Stimulated activated CD4-positive, alpha-beta T cell treated with anti-CD3 and anti-CD28 coated beads, Interleukin-1b, Interleukin-23, amount 100 ng/mL, for 1 hour (primary cell): ENCODE results near the gene SMG7.

ENCODE experiments used
- DNase-seq, 2 donors: peaks; one replicate each; pipeline ENCODE4 v3.0.0-alpha.2; 2020; ENCODE audit warnings: low read depth in 2 of 2

Gene SMG7

DNA sequence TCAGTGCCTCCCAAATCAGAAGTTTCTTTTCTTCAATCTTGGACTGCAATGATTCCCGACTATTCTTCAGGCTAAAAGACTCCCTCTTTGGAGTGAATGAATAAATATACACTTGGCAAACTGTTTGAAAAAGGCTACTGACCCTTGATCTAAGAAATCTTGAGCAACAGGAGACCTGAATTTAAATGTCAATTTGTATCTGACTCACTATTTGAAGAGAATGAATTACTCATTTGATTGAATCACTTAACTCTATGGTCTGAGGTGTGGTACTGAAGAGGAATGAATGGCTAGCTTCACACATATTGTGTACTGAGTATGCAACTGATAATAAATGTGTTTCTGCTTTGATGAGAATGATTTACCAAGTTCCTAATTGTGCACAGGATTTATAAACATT is 4.6 kb upstream of the SMG7 start:
- DNase-seq, result no peak

DNA sequence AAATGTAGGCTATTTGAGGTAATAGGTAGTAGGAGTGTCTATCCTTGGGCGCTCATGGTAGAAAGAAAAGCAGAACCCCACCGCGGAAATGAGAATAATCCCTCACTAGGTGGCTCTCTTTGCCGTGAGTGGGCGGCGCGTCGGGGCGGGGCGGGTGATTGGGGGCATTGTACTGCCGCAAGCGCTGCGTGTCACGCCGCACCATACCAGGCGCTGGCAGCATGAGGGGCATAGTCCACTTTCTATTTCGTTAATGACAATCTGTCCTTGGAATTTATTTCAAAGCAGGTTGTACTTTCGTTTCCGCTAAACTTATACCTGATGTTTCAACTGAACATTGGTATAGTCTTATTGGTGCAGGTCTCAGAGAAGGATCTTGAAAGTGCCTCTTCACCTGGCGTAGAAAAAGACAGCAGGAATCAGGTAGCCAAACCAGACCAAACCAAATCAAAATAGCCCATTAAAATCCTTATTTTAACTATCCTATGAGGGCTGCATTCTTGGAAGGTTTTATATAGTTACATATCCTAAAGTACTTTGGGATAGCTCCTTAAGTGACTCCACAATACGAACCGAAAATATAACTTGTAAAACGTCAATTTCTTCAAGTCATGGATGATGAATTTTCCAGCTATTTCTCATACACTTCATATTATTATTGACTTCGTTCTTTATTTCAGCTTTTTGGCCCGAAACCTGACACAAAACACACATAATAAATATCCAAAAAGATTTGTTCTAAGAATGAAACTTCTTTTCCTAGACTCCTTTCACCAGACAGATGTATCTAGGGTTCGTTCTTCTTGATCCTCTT is 1.9 kb upstream of the SMG7 start:
- DNase-seq, result peak; percentile 67 to 87

DNA sequence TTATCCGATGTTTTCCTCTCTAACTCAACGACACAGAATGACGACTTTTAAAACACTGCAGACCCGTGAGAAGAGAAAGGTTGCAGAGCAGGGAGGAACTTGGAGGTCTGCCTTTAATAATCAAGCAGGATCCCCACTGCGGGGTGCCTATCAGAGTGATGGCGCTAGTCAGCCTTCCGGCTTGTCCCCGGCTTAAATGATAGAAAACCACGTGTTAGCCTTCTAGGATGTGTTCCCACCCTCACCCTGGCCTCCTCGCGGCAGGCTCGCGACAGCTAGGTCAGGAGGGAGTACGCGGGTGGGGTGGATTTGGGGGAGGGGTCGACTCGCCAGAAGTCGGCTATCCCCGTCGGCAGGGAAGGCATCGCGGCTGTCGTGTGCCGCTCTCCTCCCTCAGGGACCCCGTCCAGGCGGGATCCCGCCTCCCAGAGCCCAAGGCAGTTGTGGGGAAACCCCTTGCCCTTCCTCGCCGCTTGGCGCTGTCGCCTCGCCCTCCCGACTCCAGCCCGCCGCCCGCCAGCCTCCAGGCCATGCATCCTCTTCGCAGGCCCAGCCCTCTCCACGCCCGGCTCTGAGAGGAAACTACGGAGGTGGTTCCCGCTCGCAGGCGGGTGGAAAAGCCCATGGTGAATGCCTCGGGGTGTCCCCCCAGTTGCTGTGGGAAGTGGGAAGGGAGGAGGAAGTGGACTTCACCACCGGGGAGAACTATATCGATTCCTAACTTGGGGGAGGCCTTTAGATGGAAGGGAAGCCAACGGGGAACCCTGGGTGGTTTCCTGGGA is 1.1 kb upstream of the SMG7 start:
- peak; percentile 6 to 45 for DNase-seq

DNA sequence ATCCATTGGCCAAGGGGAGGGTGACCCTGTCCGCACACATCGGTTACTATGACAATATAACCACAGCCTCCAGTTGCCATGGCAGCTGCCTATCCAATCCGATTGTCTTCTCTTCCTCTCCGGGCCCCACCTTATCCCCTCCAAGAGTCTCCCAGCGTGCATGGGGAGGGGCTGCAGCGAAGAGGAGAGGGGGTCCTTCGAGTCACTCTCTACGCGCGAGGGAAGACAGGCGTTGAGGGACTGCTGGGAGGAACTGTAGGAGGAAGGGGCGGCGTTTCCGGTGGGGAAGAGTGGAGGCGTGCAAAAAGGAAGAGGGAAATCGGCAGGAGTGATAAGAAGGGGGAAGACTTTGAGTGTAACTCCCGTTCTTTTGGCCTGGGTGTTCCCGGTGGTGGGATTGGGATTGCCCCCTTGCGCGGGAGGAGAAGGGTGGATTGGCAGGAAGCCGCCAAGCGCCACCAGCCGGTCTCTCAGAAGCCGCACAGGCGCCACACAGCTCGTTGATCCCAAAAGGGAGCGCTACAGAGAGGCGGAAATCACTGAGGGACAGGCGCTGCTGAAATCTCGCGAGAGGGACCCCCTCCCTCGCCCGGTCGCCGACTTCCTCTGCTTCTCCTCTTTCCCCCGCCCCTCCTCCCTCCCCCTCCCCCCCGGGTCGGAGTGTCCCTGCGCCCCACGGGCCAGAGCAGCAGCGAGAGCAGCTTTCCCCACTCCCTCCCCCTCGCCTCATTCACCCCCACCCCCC is 384 bp upstream of the SMG7 start:
- DNase-seq, result peak; percentile 96 to 99

DNA sequence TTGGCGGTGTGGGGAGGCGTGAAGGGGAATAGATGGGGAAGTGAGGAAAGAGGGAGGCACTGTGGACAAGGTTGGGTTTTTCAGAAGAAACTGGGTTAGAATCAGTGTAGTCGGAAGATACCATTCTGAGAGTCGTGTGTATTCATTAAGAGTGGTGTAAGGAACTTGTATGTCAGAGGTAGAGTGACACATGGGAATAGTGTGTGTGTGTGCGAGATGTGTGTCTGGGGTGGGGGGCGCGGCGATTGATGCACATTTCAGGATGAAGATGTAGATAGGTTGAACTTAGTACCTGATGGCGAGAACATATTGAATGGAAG is 878 bp downstream of the SMG7 start:
- DNase-seq, result no peak

DNA sequence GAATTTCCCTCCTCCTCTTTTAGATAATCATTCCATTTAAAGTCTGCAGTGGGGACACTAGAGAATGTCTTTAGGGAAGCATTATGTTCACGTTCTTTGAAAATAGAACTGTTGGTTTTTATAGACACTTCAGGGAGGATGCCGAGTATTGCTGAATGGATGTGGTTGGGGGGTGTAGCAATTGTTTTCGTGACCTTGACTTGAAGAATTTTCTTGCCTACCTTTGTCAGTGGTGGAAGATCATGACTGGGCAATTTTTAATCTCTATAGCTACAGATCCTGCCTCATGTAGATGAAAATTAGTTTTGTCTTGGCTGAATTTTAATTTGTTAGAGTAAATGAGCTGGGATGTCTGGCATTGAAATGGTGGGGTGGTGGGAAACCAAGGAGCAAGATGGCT is 3.8 kb downstream of the SMG7 start:
- no peak for DNase-seq

DNA sequence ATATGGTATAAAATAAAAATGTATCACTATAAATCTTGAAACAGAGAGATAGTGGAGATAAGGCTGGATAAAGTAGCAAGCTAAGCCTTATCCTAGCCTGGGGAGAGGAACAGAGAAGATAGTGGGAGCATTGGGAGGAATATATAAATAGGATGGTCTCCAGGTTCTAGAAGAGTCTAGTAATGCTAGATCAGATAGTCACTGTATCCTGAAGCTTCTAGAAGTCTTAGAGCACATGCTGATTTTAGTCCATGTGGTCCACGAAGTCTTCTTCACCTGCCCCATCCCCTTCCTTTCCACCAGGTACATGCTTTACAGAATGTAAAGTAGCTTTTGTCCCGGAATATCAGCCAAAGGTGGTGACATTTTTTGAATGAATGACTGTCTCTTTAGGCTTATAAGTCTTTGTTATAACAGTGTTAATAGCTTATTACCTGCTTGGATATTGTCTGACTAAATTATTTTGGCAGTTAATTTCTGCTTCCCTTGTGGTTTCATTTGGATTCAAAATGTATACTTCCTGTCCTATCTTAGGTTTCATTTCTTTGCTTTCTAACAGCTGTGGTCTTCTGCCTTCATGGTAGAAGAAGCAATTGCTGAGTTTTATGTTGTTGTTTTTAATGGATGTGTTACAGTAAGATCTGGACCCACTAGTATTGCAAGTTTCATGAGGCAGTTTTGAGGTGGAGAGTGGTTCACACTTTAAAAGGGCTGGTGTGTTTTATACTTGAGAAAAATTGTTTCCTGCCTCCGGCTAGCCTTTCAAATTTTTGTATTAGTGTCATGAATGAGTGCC is 5.9 kb downstream of the SMG7 start:
- DNase-seq, result no peak

DNA sequence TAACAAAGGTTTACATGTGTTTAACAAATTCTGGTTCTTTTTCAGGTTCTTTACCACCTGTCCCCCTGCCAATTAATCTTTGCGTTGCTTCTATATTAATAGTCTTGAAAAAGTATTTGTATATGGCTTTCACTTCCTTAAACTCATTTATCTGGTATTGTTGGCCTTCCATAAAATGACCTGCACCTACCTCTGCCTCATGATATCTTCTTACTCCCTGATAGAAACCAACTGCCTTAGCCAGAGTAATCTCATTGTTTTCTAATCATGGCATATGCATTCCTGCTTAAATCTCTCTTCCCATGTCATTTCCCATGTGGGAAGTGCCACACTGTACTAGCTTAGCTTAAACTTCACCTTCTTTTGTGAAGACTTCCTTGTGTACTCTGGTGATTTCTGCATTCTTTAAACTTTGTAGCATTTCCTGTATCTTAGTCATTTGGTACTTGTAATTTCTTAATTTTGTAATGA is 8.7 kb downstream of the SMG7 start:
- no peak for DNase-seq

DNA sequence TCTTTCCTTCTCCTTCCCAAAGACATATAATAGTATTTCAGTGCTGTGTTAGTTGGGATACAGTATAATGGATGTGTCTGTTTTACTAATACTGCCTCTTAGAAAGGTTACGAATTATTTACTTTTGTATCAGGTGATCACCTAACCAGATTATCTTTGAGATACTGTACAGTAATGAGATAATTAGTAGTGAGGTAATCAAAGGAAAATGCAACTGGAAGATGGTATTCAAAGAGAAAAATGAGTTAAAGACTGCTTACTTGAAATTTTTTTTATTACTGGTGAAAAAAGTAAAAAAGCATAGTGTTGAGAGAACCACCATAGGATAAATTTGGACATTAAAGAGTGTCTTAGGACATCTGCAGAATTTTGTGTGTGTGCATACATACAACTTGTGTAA is 10.9 kb downstream of the SMG7 start:
- DNase-seq, result no peak

DNA sequence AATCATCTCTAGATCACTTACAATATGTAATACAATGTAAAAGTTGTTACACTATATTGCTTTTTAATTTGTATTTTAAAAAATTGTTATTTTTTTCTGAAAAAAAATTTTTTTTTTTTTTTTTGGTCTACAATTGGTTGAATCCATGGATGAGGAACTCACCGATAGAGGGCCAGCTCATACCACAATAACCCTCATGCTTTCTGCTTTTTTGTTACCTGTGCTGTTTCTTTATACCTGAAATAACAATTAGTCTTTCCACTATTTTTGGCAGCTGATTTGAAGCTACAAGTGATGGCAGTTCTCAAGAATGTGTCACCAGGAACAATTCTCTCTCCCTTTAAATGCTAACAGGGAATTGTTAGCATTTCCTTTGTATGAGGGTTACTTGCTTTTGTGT is 12.0 kb downstream of the SMG7 start:
- DNase-seq, result no peak

DNA sequence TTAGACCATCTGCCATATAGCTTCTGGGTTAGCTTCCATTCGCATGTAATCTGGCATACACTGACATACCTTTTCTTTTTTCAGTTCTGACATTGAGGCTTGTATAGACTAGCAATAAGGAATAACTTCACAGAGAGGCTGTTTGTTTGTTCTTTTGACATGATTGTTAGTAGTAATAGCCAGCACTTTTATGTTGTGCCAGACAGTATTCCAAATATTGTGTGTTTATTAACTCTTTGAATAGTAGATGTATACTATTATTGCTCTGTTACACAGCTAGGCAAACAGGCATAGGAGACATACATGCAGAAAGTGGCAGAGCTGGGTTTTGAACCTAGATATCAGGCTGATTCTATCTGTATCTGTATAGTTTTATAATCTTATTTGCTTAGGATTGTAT is 12.6 kb downstream of the SMG7 start:
- no peak for DNase-seq

DNA sequence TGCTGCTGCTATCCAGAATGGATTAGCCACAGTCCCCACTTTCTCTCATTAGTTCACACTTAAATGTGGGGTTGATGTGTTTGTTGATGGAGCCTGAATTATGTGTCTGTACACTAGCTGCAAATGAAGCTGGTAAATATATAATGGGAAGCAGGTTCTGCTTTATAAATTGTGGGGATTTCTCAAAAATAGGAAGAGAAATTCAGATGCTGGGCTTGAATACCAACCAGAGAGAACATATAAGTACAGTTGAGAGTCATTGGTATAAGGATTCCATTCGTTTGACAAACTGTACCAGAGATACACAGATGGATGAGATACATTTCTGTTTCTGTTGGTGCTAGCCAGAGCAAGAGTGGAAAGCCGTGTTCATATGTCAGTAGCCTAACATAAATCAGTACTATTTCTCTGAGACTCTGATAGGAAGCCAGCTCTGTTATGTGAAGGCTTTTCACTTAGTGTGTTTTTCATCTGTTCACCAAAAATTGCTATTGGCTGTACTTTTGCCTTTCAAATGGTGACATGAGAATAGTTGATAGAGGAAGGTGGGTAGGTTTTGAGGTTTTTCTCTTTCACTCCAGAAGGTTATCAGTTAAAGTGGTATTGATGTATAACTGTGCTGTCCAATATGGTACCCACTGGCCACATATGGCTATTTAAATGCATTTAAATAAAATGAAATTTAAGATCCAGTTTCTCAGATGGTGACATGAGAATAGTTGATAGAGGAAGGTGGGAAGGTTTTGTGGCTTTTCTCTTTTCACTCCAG is 15.6 kb downstream of the SMG7 start:
- DNase-seq, result no peak

DNA sequence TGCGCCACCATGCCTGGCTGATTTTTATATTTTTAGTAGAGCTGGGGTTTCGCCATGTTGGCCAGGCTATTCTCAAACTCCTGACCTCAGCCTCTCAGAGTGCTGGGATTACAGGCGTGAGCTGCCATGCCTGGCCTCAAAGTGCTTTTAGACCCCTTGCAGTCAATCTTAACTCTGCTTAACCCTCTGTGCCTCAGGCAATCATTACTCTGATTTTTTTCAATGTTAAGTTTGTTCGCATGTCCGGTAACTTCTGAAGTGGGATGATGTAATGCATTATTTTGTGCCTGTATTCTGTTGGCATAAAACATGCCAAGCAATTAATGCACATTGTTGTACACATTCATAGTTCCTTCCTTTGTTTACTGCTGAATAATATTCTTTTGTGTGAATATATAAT is 18.6 kb downstream of the SMG7 start:
- DNase-seq, result no peak

DNA sequence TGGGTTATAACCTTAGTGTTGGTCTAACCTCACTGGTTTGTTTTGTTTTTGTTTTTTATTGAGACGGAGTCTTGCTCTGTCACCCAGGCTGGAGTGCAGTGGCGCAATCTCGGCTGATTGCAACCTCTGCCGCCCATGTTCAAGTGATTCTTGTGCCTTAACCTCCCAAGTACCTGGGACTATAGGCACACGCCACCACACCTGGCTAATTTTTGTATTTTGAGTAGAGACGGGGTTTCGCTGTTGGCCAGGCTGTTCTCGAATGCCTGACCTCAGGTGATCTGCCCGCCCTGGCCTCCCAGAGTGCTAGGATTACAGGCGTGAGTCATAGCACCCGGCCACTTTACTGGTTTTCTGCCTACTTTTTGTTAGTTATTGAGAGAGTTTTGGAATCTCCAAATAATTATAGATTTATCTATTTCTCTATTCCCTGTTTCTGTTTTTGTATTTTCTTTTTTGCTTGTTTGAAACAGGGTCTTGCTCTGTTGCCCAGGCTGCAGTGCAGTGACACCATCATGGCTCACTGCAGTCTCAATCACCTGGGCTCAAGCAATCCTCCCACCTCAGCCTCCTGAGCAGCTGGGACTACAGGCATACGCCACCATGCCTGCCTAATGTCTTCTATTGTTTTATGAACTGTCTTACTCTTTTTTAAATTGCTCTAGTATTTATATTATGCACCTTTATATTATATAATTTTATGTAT is 21.4 kb downstream of the SMG7 start:
- no peak for DNase-seq

DNA sequence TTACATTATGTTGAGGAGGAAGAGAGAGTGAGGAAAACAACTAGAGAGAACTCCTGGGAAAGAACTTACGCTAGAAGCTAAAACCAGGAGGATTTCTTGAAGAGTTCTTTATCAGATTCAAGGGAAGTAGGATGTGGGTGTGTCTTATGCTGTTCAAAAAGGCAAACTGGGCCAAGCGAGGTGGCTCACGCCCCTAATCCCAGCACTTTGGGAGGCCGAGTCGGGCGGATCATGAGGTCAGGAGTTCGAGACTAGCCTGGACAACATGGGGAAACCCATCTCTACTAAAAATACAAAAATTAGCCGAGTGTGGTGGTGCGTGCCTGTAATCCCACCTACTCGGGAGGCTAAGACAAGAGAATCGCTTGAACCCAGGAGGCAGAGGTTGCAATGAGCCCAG is 23.1 kb downstream of the SMG7 start:
- DNase-seq, result no peak

DNA sequence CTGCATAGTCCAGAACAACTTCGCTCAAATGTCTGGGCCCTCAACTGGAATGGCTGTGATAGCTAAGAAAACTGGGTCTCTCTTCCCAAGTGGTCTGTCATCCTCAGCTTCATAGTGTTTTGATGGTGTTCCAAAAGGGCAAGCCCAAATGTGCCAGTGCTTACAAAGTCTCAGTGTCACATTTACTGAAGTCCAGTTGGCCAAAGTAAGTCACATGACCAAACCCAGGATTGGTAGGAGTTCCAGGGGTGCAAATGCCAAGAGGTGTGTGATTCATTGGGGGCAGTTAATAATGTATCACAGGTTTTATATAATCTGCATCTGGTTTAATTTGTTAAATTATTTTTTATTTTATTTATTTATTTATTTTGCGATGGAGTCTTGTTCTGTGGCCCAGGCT is 24.9 kb downstream of the SMG7 start:
- no peak for DNase-seq

DNA sequence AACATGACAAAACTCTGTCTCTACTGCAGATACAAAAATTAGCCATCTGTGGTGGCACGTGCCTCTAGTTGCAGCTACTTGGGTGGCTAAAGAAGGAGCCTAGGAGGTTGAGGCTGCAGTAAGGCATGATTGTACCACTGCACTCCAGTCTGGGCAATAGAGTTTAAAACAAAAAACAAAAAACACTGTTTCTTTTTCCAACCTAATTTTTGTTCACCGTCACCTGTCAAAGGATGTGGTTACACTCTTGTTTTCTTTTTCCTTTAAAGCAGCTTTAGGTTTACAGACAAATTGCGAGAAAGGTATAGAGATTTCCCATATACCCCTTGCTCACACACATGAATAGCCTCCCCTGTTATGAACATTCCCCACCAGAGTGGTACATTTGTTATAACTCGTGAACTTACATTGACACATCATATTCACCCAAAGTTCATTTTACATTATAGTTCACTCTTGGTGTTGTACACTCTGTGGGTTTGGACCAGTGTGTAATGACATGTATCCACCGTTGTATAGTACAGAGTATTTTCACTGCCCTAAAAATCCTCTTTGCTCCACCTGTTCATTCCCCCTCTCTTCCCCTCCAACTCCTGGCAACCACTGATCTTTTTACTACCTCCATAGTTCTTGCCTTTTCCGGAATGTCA is 26.2 kb downstream of the SMG7 start:
- no peak for DNase-seq

DNA sequence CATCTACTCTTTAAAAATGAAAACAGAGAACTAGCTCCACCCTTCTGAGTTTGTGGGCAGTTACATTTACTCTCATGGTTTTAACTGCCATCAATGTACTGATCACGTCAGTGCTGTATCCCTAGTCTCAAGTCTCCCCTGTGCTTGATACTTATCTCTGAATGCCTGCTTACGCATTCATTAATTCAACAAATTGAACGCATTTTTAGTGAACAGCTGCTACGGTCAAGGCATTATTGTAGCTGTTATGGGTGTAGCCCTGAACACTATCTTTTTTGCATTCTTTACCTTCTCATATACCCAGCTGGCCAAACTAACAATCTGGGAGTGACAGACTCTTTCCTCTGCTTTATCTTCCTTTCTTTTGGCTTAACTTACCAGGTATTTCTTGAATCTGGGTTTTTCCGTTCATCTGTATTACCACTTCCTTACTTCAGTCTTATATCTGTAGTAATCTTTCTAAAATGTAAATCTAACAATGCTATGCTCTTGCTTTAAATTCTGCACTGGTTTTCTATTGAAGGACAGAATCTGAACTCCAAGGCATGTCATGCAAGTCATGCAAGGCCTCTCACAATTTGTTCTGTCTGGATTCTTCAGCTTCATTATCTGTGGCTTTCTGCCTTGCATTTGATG is 33.3 kb downstream of the SMG7 start:
- DNase-seq, result no peak

DNA sequence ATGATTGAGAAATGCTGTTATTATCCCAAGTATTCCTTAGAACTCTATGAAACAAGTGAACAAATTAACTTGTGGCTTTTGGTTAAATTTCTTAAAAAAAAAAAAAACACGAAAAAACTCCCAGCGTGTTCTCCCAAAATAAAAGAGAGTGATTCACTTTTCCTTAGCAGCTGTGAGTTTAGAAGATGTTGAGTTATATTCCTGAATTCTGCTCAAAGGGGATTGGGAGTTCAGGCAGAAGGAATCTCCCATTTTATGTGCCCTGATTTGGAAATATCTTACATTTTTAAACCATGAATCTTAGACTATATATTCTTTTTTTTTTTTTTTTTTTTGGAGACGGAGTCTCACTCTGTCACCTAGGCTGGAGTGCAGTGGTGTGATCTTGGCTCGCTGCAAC is 34.3 kb downstream of the SMG7 start:
- no peak for DNase-seq
